ENCODE data around the gene MEF2A. TPM values are rescaled to one million over a fixed set of nuclear protein-coding genes. Genes with fewer than 3 reads are reported as not detected.
"Not testable (repeated sequence)": the region's sequence is repeated elsewhere in the genome, so short reads cannot be mapped to it uniquely, and the experiment has no call there.

MEF2A gene
- total RNA-seq, 1 experiment from 2014 or later: 30.7 TPM

- TF ChIP-seq ARID4B (CRISPR knock-in tag; IDR thresholded peaks at IDR 0.05; ENCODE audit: borderline replicate concordance) (no peak), TCF7 (CRISPR knock-in tag; IDR thresholded peaks at IDR 0.05; ENCODE audit: low read depth) (no peak), ZNF423 (CRISPR knock-in tag; IDR thresholded peaks at IDR 0.05) (no peak), HMGXB4 (CRISPR knock-in tag; IDR thresholded peaks at IDR 0.05) (no peak), ZNF416 (CRISPR knock-in tag; IDR thresholded peaks at IDR 0.05) (0 out of 2 replicates have a peak, but pooled peaks have one; percentile 14), ZNF512 (CRISPR knock-in tag; IDR thresholded peaks at IDR 0.05; ENCODE audit: borderline replicate concordance) (no peak), ZNF138 (CRISPR knock-in tag; conservative IDR thresholded peaks at IDR 0.05) (no peak)
These were observed 167.7 kb downstream of the MEF2A start, which contains the start of gene LYSMD4 (continued) for GRCh38 chr15:99733268-99734039.

GRCh38 chr15:99734040-99734291 lies 168.2 kb downstream of the MEF2A start:
- Mint-ChIP-seq H3K4me3 (peak overlapping the region; percentile 84), H3K4me1 (peaks cover 31% of the 10 kb centered on the region), H3K27ac (peak overlapping the region; percentile 97)
- ATAC-seq; DNase-seq (ENCODE audit: low spot score); H3K9me3 Mint-ChIP-seq; H3K27me3 Mint-ChIP-seq (ENCODE audit: low read depth); H3K36me3 Mint-ChIP-seq: not testable (repeated sequence)
- POLR2A ChIA-PET: interaction anchor here (0.8 to 1.2 kb wide), 3 partner anchors 18 to 335 kb away, joined by 3 read pairs; no protein-coding TSS in a partner anchor
- CTCF ChIA-PET: interaction anchor here (1.9 to 2.4 kb wide), 3 partner anchors 22 to 461 kb away, joined by 4 to 19 read pairs (median 15); no protein-coding TSS in a partner anchor

GRCh38 chr15:99734575-99734974 lies 168.8 kb downstream of the MEF2A start:
- Mint-ChIP-seq H3K36me3 (no peaks in the 10 kb centered on the region; the same call in 1 of the 2 replicates), H3K4me3 (peak overlapping the region; percentile 5), H3K4me1 (peaks cover 31% of the 10 kb centered on the region), H3K9me3 (no peaks in the 10 kb centered on the region), H3K27me3 (ENCODE audit: low read depth) (peaks cover 7% of the 10 kb centered on the region), H3K27ac (0 out of 2 replicates have a peak overlapping the region, but pooled peaks have one; percentile 22)
- DNase-seq (ENCODE audit: low spot score) (no peak), ATAC-seq (no peak)
- POLR2A ChIA-PET: no interaction called here
- CTCF ChIA-PET: no interaction called here
- TF ChIP-seq ZNF317 (CRISPR knock-in tag; IDR thresholded peaks at IDR 0.05; ENCODE audit: borderline replicate concordance, low read depth): no peak
- no peak for TF ChIP-seq HMGXB4 (CRISPR knock-in tag; IDR thresholded peaks at IDR 0.05)
- no peak for TF ChIP-seq ZNF512 (CRISPR knock-in tag; IDR thresholded peaks at IDR 0.05; ENCODE audit: borderline replicate concordance)
- TF ChIP-seq USF1 (CRISPR knock-in tag; IDR thresholded peaks at IDR 0.05): no peak
- TF ChIP-seq GTF2I (CRISPR knock-in tag; conservative IDR thresholded peaks at IDR 0.05): no peak
- no peak for TF ChIP-seq MAX (CRISPR knock-in tag; IDR thresholded peaks at IDR 0.05)
- TF ChIP-seq CTCF (IDR thresholded peaks at IDR 0.05): no peak
